ENCODE results near the gene PARP15.
"Not testable (repeated sequence)": the region's sequence is repeated elsewhere in the genome, so short reads cannot be mapped to it uniquely, and the experiment has no call there.

Gene PARP15

DNA sequence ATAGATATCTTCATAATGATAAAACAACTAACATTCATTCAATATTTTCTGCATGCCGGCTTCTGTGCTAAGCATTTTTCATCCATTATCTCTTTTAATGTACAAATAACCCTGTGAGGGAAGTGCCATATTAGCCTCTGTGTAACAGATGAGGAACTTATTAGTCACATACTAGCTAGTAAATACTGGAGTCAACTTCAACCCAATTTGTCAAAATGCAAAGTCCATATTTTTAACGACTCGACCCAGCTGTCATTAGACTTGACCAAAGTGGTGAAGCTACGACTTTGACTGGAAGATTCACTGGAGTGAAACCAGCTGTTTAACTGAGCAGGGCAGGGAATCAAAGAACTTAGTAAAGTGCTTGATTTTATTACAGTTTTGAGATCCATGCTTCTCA, 41.6 kb downstream of the PARP15 start:
- no peak for DNase-seq (ENCODE audit: low spot score)

DNA sequence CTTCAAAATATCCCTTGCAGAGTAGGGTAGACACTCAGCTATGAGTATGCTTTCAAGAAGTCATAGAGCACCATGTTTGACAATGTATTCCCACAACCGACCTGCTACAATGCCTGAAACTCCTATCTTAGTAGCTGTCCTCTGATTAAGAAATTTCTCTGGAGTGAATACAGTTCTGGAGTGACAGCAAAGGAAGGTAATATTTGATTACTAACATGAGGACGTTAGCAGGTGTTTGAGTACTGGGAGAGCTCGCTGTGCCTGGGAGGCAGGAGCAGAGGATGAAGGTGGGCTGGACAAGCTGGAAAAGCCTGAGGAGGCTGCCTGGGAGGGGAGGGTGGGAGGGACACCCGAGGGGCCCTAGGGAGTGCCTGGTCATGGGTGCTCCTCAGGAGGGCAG, 42.9 kb downstream of the PARP15 start:
- no peak for DNase-seq (ENCODE audit: low spot score)

DNA sequence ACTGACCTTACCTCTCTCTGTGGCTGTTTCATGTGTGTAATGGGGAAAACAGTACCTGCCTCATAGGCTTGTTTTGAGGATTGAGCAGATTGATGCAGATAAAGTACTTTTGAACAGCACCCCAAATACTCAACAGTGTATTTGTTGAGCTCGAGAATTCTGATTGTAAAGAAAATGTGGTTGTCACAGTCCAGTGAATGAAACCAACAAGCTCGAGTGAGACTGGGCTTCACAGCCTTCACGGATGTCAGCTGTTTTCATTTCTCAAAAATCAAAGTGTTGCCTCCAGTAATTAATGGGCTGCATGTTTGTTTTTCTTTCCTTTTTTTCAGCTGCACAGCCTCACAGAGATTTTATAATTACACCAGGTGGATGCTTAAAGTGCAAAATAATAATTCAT, 43.7 kb downstream of the PARP15 start:
- no peak for DNase-seq (ENCODE audit: low spot score)

DNA sequence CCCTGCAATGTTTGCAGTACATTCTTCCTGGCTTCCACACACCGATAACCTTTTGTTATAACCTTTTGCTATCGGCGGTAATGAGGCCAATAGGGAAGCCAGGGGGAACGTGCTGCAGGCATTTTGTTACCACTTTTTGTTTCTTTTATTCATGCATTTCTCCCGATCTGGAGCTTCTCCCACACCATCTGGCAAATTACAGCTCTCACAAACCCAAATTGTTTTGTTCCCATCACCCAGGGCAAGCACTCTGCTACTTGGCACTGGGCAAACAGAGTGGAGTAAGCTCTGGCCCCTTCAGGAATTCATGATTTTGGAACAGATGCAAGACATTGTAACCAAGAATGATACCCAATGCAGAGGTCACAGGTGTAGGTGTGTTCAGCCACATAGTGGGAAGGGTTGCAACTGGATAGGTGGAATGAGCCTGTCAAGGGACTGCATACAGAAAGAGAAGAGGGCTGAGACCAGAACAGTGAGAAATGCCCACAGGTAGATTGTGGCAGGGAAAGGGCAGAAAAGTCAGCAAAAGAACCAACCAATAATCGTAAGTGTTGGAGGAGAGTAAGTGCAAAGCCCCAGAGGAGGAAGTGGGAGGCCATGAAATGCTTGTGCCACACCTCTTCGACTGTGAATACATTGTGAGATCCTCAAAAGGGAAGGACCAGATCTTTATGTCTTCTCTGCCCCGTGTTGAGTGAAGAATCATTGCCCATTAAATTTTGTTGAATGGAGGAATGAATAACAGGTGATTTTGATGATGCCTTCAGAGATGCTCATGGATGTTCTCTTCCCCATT, 45.8 kb downstream of the PARP15 start:
- no peak for DNase-seq (ENCODE audit: low spot score)

DNA sequence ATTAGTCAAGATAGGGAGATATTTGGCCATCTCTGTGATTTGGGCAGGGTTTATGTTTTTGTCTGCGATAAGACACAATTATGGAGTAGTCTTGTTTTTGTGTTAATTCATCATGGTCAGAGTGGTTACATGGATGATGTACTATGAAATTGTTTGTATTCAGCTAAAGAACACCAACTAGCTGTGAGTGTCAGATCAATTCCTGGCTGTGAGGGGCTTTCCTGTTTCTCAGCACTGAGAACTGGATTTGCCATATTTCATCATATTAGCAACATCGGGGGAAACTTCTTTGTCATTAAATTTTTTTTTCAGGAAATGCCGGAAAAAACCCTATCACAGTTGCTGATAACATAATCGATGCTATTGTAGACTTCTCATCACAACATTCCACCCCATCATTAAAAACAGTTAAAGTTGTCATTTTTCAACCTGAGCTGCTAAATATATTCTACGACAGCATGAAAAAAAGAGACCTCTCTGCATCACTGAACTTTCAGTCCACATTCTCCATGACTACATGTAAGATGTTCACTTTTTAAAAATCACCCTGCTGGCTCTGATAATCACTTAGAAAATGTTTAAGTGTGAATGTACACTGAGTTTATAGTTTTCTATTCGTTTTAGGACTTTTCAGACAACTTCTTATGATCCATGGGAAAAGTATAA, 49.2 kb downstream of the PARP15 start:
- DNase-seq (ENCODE audit: low spot score): no peak

DNA sequence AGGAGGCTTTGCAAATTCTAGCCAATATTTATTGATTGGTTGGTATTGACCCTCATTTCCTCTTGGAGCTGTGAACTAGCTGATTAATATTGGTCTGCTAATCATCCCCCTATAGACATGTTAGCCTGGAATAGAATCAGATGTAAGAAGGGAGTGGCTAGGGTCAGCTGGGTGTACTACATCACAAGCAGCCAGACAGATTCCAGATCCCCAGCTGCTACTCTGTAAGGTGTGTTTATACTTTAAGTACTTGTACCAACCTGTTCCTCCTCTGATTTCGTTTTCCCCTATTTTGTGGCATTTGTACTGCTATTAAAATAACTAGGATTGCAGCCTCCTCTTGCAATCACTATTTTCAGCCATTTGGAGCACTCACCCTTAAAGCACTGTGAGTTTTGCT, 49.9 kb downstream of the PARP15 start:
- DNase-seq (ENCODE audit: low spot score): no peak

DNA sequence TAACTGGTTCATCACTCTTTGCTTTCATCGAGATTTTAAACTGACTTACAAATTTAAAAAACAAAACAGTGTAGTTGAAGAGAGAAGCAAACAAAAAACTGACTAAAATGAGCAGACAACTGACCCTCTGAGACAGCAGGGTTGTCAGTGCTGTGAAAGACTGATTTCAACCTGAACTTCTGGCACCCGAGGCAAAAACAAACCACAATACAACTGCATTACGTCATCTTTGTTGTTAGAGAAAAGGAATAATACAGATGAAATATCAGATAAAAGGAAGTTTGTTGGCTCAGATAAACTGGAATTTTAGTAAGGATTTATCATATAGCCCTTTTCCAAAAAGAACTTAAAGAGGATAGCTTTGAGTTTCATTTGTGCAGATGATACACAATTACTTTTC, 51.1 kb downstream of the PARP15 start:
- no peak for DNase-seq (ENCODE audit: low spot score)

DNA sequence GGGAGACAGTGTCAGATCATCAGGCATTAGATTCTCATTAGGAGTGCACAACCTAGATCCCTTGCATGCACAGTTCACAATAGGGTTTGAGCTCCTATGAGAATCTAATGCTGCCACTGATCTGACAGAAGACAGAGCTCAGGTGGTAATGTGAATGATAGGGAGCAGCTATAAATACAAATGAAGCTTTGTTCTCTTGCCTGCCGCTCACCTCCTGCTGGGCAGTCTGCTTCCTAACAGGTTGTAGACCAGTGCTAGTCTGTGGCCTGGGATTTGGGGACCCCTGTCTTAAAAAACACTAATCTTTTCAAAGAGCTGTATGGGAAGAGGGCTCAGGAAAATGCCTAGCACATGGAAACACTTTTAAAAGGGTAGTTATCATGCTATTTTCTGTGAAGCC, 52.3 kb downstream of the PARP15 start:
- DNase-seq (ENCODE audit: low spot score): no peak

DNA sequence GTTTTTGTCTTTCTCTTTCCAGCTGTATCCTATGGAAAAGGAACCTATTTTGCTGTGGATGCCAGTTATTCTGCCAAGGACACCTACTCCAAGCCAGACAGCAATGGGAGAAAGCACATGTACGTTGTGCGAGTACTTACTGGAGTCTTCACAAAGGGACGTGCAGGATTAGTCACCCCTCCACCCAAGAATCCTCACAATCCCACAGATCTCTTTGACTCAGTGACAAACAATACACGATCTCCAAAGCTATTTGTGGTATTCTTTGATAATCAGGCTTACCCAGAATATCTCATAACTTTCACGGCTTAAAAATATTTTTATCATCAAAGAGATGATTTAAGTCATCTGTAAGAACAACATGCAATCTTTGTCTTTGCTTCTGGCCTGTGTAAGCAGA, 58.3 kb downstream of the PARP15 start:
- no peak for DNase-seq (ENCODE audit: low spot score)

DNA sequence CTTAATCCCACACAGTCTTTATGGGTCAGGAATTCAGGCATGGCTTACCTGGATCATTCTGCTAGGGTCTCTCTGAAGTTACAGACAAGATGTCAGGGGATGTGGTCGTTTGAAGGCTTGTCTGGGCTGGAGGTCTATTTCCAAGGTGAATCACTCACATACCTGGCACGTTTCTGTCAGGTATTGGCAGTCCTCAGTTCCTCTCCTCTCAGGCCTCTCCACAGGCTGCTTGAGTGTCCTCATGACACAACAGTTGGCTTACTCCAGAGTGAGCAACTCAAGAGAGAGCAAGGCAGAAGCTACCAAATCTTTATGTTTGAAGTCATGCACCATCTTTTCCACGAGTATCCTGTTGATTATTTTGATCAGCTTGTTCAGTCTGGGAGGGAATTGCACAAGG, 59.2 kb downstream of the PARP15 start:
- no peak for DNase-seq (ENCODE audit: low spot score)

DNA sequence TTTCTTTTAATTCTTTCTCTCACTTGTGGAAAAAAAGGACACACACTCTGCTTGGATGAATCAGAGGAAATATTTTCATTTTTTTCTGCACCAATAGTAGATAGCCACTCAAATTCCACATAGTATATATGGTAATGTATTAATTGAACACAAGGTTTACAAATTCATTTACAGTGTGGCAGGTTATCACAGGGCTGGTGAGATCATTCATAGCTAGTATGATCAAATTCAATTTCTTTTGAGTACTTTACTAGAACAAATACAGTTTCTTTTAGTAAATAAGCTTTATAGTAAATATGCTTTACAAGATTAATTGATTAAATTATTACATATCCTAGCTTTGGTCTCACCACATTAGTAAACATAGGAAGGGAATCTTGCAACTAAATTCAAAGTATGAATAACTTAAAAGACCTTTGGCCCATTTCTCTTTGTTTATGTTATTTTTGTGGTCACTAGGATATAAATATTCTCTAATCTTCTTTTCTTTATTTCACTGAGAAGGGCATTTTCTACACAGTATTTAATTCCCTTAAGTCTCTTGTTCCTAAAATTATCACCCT, 63.1 kb downstream of the PARP15 start:
- DNase-seq (ENCODE audit: low spot score): no peak

DNA sequence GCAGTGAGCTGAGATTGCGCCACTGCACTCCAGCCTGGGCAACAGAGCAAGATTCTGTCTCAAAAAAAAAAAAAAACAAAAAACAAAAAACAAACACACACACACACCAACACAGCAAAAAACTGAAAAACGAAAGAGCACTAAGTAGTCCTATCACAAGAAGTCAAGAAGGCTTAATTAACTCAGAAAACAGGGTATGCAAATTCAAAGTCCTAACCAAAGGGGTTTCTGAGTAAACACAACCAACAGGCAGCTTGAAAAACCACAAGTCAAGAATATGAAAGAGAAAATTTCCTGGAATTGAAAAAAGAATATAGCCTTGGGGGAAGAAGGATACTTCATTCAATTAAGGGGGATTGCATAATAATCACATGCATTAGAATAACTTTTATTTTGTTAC, 65.5 kb downstream of the PARP15 start:
- no peak for DNase-seq (ENCODE audit: low spot score)

DNA sequence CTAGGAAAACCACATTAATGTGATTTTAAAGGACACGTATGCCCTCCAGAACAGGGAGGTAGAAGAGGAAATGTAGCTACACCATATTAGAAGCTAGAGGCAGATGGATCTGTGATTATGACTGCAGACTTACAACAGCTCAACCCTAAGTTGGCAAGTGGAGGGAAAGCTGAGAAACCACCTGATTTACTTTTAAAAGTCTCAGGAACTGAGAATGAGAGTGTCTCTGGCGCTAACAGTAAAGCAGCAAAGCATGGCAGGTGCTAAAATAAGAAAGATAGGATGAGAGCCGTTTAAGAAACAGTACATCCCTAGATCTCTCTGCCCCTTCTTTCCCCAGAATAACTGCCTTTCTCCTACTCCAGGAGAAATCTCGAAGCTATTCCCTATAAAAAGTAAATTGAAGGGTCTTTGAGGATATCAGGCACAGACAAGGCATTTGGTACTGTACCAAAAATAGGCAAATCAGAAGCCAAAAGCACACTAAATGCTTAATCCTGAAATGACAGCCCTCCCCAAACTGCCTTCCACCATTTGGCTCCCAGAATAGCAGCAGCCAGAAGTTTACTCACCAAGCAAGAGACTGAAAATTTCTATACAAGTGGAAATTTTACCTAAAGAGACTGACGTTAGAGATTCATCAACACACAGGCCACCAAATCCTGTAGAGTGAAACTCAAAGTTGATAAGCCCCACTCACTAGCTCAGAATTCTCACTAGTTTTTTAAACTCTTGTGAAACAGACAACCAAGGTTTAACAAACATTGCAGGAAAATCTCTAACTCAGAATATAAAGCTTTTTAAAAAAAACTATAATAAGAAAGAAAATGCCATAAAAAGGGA, 68.9 kb downstream of the PARP15 start:
- no peak for DNase-seq (ENCODE audit: low spot score)

DNA sequence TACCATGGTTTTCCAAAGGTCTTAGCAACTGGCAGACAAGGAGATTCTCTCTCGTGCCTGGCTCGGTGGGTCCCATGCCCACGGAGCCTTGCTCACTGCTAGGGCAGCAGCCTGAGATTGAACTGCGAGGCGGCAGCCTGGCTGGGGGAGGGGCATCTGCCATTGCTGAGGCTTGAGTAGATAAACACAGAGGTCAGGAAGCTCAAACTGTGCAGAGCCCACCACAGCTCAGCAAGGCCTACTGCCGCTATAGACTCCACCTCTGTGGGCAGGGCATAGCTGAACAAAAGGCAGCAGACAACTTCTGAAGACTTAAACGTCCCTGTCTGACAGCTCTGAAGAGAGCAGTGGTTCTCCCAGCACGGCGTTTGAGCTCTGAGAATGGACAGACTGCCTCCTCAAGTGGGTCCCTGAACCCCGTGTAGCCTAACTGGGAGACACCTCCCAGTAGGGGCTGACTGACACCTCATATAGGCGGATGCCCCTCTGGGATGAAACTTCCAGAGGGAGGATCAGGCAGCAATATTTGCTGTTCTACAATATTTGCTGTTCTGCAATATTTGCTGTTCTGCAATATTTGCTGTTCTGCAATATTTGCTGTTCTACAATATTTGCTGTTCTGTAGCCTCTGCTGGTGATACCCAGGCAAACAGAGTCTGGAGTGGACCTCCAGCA, 73.9 kb downstream of the PARP15 start:
- DNase-seq (ENCODE audit: low spot score): not testable (repeated sequence)

DNA sequence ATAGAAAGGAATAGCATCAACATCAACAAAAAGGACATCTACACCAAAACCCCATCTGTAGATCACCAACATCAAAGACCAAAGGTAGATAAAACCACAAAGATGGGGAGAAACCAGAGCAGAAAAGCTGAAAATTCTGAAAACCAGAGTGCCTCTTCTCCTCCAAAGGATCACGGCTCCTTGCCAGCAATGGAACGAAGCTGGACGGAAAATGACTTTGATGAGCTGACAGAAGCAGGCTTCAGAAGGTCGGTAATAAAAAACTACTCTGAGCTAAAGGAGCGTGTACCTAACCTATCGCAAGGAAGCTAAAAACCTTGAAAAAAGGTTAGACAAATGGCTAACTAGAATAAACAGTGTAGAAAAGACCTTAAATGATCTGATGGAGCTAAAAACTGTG, 74.5 kb downstream of the PARP15 start:
- DNase-seq (ENCODE audit: low spot score): not testable (repeated sequence)

DNA sequence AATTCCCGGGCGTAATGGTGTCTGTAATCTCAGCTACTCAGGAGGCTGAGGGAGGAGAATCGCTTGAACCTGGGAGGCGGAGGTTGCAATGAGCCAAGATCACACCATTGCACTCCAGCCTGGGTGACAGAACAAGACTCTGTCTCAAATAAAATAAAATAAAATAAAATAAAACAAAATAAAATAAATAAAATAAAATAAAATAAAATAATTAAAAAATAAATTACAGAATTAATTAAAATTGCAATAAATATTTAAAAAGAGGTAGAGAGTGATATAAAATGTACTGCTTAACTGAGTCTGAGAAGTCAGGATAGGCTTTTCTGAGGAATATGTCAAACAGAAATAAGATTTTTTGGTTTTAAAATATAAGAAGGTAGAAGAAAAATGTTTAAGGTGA, 80.9 kb downstream of the PARP15 start:
- not testable (repeated sequence) for DNase-seq (ENCODE audit: low spot score)

DNA sequence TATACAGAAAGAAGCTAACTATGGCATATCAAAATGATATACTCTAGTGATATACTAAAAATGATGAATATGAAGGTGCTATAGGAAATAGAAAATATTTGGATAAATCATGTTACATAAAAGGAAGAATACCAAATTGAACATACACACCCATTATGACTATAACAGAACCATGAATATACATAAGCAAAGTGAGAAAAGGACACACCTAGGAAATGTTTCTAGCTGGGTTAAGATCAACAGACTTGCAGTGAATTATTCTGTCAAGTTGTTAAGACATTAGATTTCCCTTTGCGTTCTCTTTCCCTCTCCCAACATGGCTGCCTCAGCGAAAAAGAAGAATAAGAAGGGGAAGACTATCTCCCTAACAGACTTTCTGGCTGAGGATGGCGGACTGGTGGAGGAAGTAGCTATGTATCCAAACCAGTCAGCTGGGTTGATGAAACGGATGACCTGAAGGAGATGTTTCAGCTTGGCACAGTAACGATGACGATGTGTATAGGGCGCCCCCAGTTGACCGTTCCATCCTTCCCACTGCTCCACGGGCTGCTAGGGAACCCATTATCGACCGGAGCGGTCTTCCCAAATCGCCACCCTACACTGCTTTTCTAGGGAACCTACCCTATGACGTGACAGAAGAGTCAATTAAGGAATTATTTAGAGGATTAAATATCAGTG, 83.0 kb downstream of the PARP15 start:
- no peak for DNase-seq (ENCODE audit: low spot score)

DNA sequence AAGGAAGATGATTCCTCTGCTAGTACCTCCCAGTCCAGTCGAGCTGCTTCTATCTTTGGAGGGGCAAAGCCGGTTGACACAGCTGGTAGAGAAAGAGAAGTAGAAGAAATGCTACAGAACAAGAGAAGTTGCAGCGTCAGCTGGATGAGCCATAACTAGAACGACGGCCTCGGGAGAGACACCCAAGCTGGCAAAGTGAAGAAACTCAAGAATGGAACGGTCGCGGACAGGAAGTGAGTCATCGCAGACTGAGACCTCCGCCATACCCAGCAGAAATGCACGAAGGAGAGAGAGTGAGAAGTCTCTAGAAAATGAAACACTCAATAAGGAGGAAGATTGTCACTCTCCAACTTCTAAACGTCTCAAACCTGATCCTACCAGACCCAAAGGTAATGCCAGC, 84.2 kb downstream of the PARP15 start:
- DNase-seq (ENCODE audit: low spot score): no peak

DNA sequence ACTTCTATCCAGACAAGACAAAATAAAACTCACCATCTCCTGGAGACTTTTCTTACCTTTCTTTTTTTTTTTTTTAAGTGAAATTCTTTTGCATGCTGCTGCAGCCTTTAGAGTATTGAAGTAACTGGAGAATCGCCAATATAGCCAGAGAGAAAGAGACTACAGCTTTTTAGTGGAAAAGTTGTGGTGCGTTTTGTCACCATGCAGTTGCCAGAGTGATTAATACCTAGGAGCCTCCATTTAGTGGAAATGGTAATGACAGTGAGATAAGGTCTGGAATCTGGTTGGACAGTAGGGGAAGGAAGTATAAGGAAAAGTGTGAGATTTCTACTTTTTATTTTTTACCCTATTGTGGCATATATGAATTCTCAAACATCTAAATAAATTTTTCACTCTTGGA, 85.1 kb downstream of the PARP15 start:
- DNase-seq (ENCODE audit: low spot score): no peak

DNA sequence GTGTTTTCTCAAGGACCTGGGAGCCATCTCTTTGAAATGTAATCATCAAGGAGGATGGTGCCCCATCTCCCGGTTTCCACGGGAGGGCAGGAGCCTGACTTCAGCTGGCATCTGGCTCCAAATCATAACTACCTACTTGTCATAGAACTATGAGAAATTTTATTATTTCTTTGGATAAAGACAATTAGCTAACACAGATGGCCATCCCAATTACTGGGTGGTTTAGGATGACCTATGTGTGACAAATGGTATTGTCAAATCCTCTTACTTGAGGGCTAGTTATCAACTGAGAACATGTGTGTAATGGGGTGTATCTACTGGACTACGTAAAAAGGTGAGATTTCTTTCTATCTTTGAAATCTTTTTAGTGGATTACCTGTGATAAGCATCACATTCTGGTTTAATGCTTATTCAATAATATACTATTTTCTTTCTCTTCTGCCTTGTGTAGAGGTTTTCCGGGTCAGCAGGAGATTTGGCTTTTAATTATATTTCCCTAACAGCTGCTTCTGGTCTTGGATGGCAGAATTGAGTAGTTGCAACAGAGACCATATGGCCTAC, 87.9 kb downstream of the PARP15 start:
- no peak for DNase-seq (ENCODE audit: low spot score)

DNA sequence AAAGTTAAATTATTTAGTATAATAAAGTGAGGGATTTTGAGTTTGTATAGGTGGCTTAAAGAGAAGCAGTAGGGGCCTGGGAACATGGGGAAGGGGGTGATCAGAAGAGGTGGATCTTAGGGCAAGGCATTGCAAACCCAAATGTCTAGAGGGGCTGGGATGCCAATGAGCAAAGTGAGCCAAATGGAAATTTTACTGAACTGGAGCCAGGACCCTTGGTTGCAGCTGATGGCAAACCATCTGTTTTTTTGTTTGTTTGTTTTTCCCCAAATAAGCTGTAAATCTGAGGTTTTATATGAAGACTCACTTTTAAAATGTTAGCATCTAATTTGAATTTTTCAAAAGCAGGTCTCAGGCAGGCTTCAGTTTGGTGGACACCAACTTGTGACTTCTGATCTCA, 88.4 kb downstream of the PARP15 start:
- DNase-seq (ENCODE audit: low spot score): no peak
